ENCODE data around the gene MTARC1. TPM values are rescaled to one million over a fixed set of nuclear protein-coding genes. Genes with fewer than 3 reads are reported as not detected.

The MTARC1 gene
- total RNA-seq, result 2.9 and 3.8 TPM in 2 replicates
- total RNA-seq (2013), result 0.56 TPM
- polyA plus RNA-seq, result 0.33 and 0.49 TPM in 2 replicates
- 0.07 and 0.94 TPM in 2 replicates for polyA minus RNA-seq

- POLR2A ChIA-PET, result no interaction called here
- Histone ChIP-seq H4K20me1 (ENCODE audit: control insufficient read depth, insufficient read depth, low read length, poor library complexity, severe bottlenecking) (no peaks in the 10 kb centered on the region), H3K27ac (ENCODE audit: low read length in 2 of 2) (no peak within 1 kb of the TSS), H3K4me3 (ENCODE audit: control extremely low read depth in 1 of 5, extremely low read depth in 1 of 5, insufficient read depth in 1 of 5, low read depth in 2 of 5, low read length in 4 of 5) (peak within 1 kb of the TSS in 4 of 5 experiments; percentile 34 to 61 (median 42)), H3K9me3 (ENCODE audit: control extremely low read depth in 1 of 3, control insufficient read depth in 2 of 3, insufficient read depth in 1 of 3, low read length in 2 of 3) (no peaks in the 10 kb centered on the region), H3K4me1 (ENCODE audit: control insufficient read depth in 2 of 2, insufficient read depth in 2 of 2, low read length in 2 of 2) (peaks cover 11 to 14% of the 10 kb centered on the region in 2 donors), H3K27me3 (replicated peaks in 1 of 4; ENCODE audit: control extremely low read depth in 1 of 4, control insufficient read depth in 3 of 4, insufficient read depth in 4 of 4, low read length in 3 of 4) (peaks cover 0 to 22% (median 10%) of the 10 kb centered on the region in 4 experiments), H3K9ac (ENCODE audit: low read length) (peak within 1 kb of the TSS; percentile 61), H3K79me2 (ENCODE audit: control insufficient read depth, insufficient read depth, low read length) (no peaks in the 10 kb centered on the region), H3K4me2 (replicated peaks; ENCODE audit: low read depth, low read length, poor library complexity, severe bottlenecking) (peak within 1 kb of the TSS; percentile 79), H2AFZ (ENCODE audit: insufficient read depth, low read depth, low read length, poor library complexity, severe bottlenecking) (peak within 1 kb of the TSS; percentile 69), H3K36me3 (replicated peaks in 1 of 2; ENCODE audit: control extremely low read depth in 1 of 2, control insufficient read depth in 1 of 2, extremely low read depth in 1 of 2, insufficient read depth in 2 of 2, low read length in 1 of 2) (no peaks in the 10 kb centered on the region)
- peaks cover 11% of the 10 kb centered on the region for H3K4me1 Mint-ChIP-seq
- peak within 1 kb of the TSS; percentile 80 for H3K4me3 Mint-ChIP-seq
- CTCF ChIA-PET, result interaction anchor here (0.6 to 3.8 kb wide), 4 partner anchors 10 to 642 kb away, joined by 3 to 21 read pairs (median 6); no protein-coding TSS in a partner anchor
- TF ChIP-seq CTCF (IDR thresholded peaks at IDR 0.05) (no peak), EZH2 (IDR thresholded peaks at IDR 0.05; ENCODE audit: borderline replicate concordance, insufficient read depth, low read depth, low read length, poor library complexity, severe bottlenecking) (no peak)
- no peak within 1 kb of the TSS for H3K27ac Mint-ChIP-seq
- intact Hi-C loops (cut with micrococcal nuclease), result no loop called here
- peaks cover 18% of the 10 kb centered on the region for H3K27me3 Mint-ChIP-seq
- no peaks in the 10 kb centered on the region for H3K9me3 Mint-ChIP-seq (ENCODE audit: insufficient read depth)
- ATAC-seq (ENCODE audit: low read depth) (peak; percentile 64), DNase-seq (peak; percentile 24)
- WGBS (ENCODE audit: insufficient coverage), result 4% methylated on average over 52 of the region's 56 CpGs
Observed at GRCh38 chr1:220786337-220787068, at the start of gene MTARC1. TSS of gene MTARC1 (plus strand) at chr1:220786913. CDS start at chr1:220786945, 32 bp downstream.

DNA sequence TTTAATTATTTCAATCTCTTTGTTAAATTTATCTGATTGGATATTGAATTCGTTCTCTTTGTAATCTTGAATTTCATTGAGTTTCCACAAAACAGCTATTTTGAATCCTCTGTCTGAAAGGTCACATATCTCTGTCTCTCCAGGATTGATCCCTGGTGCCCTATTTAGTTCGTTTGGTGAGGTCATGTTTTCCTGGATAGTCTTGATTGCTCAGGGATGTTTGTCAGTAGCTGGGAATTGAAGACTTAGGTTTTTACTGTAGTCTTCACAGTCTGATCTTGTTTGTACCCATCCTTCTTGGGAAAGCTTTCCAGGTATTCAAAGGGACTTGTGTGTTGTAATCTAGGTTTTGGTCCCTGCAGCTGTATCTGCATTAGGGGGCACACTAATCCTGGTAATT, 45.4 kb upstream of the MTARC1 start:
- Histone ChIP-seq H3K79me2 (ENCODE audit: control insufficient read depth, insufficient read depth, low read length) (no peaks in the 10 kb centered on the region), H3K4me1 (ENCODE audit: control insufficient read depth in 2 of 2, insufficient read depth in 2 of 2, low read length in 2 of 2) (no peaks in the 10 kb centered on the region), H3K27ac (ENCODE audit: low read length in 2 of 2) (no peak overlapping the region), H2AFZ (ENCODE audit: insufficient read depth, low read depth, low read length, poor library complexity, severe bottlenecking) (no peak overlapping the region), H3K4me3 (ENCODE audit: control extremely low read depth in 1 of 5, extremely low read depth in 1 of 5, insufficient read depth in 1 of 5, low read depth in 2 of 5, low read length in 4 of 5) (no peak overlapping the region), H3K9me3 (ENCODE audit: control extremely low read depth in 1 of 3, control insufficient read depth in 2 of 3, insufficient read depth in 1 of 3, low read length in 2 of 3) (no peaks in the 10 kb centered on the region), H4K20me1 (ENCODE audit: control insufficient read depth, insufficient read depth, low read length, poor library complexity, severe bottlenecking) (no peaks in the 10 kb centered on the region), H3K36me3 (replicated peaks in 1 of 2; ENCODE audit: control extremely low read depth in 1 of 2, control insufficient read depth in 1 of 2, extremely low read depth in 1 of 2, insufficient read depth in 2 of 2, low read length in 1 of 2) (no peaks in the 10 kb centered on the region), H3K27me3 (replicated peaks in 1 of 4; ENCODE audit: control extremely low read depth in 1 of 4, control insufficient read depth in 3 of 4, insufficient read depth in 4 of 4, low read length in 3 of 4) (peaks cover 0 to 8% (median 1%) of the 10 kb centered on the region in 4 experiments), H3K9ac (ENCODE audit: low read length) (no peak overlapping the region), H3K4me2 (replicated peaks; ENCODE audit: low read depth, low read length, poor library complexity, severe bottlenecking) (no peak overlapping the region)
- CTCF ChIA-PET, result interaction anchor here (2.4 kb wide), 1 partner anchor 8 kb away, joined by 9 read pairs; no protein-coding TSS in a partner anchor
- no peak for TF ChIP-seq CTCF (IDR thresholded peaks at IDR 0.05)
- TF ChIP-seq EZH2 (IDR thresholded peaks at IDR 0.05; ENCODE audit: borderline replicate concordance, insufficient read depth, low read depth, low read length, poor library complexity, severe bottlenecking), result no peak
- no peak overlapping the region for H3K27ac Mint-ChIP-seq
- POLR2A ChIA-PET, result no interaction called here
- intact Hi-C loops (cut with micrococcal nuclease), result no loop called here
- H3K9me3 Mint-ChIP-seq (ENCODE audit: insufficient read depth), result no peaks in the 10 kb centered on the region
- WGBS (ENCODE audit: insufficient coverage), result no CpG with 5 or more reads among the region's 2 CpGs
- H3K4me1 Mint-ChIP-seq, result peaks cover 6% of the 10 kb centered on the region
- H3K4me3 Mint-ChIP-seq, result no peak overlapping the region
- ATAC-seq (ENCODE audit: low read depth) (no peak), DNase-seq (no peak)
- H3K27me3 Mint-ChIP-seq, result peaks cover 8% of the 10 kb centered on the region

All from B cell (primary cell).